Left ventricle myocardium inferior (tissue), 1 donor: Measurements from ENCODE around the gene KCNT1. TPM values are rescaled to one million over a fixed set of nuclear protein-coding genes. Genes with fewer than 3 reads are reported as not detected.
A peak's percentile ranks its signal among the peaks of the same experiment; 100 is the strongest.

Source experiments
- DNase-seq: peaks from one replicate; pipeline ENCODE4 v3.0.0-alpha.2; 2020
- H3K27ac ChIP-seq: fragments of 200-600 bp; replicated peaks from 2 replicates; pipeline ENCODE4 v1.8.0; 2021
- H3K27me3 ChIP-seq: fragments of 200-600 bp; 2 replicates; pipeline ENCODE4 v1.8.0; 2021; ENCODE audit warnings: low read depth
- H3K36me3 ChIP-seq: fragments of 200-600 bp; 2 replicates; pipeline ENCODE4 v1.8.0; 2021
- H3K4me1 ChIP-seq: fragments of 200-600 bp; 2 replicates; pipeline ENCODE4 v1.8.0; 2021
- H3K4me3 ChIP-seq: fragments of 200-600 bp; 2 replicates; pipeline ENCODE4 v1.8.0; 2021; ENCODE audit warnings: mild to moderate bottlenecking, moderate library complexity
- H3K9me3 ChIP-seq: fragments of 200-600 bp; replicated peaks from 2 replicates; pipeline ENCODE4 v1.8.0; 2021
- intact Hi-C: fragments of 100-400 bp; cut with micrococcal nuclease; formaldehyde crosslinking; loops from one replicate; pipeline ENCODE4 v1.11.0; 2022
- total RNA-seq: library from RNA; stranded (reverse); fragmentation: NEBNext Ultra II Directional; extraction: Animal tissue kit (Norgen Biotek cat#: 25700); gene quantifications from one replicate; pipeline ENCODE4 v1.2.1, GENCODE V29; 2021
- TF ChIP-seq, protein P1 (sequence below): fragments of 200-600 bp; IDR thresholded peaks from 2 replicates; pipeline ENCODE4 v1.8.0; 2021; ENCODE audit warnings: antibody characterized with exemption, mild to moderate bottlenecking, borderline replicate concordance
- donor health status: DM: no; HTN: yes; CAD: no; lungs with severe emphysema.

The KCNT1 gene
- total RNA-seq, 1 donor from 2014 or later: 3.3 TPM

DNA sequence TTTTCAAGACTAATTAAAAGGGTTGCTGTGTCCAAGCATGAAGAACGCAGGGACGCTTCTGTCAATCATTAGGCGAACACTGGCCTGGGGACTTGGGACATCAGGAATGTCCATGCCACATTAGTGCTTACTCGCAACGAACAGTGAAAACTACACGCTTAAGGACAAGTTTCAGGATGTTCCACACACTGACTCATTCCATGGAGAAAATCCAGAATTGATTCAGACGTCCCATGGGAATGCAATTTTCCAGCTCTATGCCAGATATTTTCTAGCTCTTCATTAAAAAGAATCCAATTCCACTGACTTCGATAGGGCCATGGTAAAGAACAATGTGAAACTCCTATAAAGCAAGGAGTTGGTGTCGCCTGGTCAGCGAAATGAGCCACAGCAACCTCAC lies 107.2 kb downstream of the KCNT1 start:
- Histone ChIP-seq H3K27ac (no peak overlapping the region), H3K4me1 (peaks cover 4% of the 10 kb centered on the region), H3K36me3 (peaks cover 50% of the 10 kb centered on the region), H3K9me3 (no peaks in the 10 kb centered on the region), H3K27me3 (no peaks in the 10 kb centered on the region), H3K4me3 (no peak overlapping the region)
- DNase-seq: no peak
- intact Hi-C loops: no loop called here
- TF ChIP-seq, protein P1, sequence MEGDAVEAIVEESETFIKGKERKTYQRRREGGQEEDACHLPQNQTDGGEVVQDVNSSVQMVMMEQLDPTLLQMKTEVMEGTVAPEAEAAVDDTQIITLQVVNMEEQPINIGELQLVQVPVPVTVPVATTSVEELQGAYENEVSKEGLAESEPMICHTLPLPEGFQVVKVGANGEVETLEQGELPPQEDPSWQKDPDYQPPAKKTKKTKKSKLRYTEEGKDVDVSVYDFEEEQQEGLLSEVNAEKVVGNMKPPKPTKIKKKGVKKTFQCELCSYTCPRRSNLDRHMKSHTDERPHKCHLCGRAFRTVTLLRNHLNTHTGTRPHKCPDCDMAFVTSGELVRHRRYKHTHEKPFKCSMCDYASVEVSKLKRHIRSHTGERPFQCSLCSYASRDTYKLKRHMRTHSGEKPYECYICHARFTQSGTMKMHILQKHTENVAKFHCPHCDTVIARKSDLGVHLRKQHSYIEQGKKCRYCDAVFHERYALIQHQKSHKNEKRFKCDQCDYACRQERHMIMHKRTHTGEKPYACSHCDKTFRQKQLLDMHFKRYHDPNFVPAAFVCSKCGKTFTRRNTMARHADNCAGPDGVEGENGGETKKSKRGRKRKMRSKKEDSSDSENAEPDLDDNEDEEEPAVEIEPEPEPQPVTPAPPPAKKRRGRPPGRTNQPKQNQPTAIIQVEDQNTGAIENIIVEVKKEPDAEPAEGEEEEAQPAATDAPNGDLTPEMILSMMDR: no peak

DNA sequence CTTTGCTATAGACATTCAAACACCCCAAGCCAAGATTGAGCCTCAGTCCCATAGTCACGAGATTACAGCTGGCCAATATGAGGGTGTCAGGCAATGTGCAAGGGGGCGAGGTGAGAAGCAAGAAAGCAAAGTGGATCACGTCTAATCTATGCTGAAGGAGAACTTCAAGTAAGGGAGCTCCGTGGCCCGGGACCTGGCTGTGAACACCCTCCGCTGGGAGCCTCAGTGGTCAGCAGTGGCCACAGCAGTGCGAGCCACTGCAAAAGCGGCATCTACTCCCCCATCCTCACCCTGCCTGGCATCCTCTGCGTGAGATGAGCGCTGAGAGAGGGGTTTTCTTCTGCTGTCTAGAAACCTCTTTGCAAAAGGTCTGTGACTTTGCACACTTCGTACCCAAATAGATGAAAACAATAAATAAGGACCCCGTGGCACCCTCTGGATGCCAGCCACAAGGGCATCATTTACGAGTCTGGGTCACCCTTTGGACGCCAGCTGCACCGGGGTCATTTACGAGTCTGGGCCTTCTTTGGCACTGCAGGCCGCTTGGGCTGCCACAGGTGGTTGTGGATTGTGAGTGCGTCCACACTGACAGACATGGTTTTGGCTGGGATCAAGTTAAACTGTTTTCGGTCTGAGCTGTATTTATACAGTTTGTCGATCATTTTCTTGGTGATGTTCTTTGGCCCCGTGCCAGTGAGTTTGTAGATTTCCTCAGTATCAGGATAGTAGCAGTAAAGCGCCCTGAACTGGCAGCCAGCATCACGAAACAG lies 109.0 kb downstream of the KCNT1 start:
- Histone ChIP-seq H3K36me3 (peaks cover 68% of the 10 kb centered on the region), H3K27me3 (no peaks in the 10 kb centered on the region), H3K4me1 (peaks cover 4% of the 10 kb centered on the region), H3K4me3 (no peak overlapping the region), H3K27ac (peak overlapping the region; percentile 31), H3K9me3 (no peaks in the 10 kb centered on the region)
- no peak for DNase-seq
- TF ChIP-seq, protein P1: no peak
- intact Hi-C loops: no loop called here

DNA sequence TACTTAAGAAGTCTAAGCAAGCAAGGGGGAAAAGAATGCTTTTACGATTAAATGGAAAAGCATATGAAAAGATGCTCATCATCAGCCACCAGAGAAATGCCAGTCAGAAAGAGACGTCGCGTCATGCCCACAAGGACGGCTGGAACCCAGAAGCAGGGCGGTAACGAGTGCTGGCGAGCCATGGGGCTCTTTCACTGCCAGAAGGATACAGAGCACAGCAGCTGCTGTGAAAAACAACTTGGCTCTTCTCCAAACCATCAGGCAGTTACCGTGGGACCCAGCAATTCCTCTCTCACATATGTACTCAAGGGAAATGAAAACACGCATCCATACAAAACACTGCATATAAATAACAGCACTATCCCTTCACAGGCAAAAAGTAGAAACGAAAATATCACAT lies 109.8 kb downstream of the KCNT1 start:
- peaks cover 4% of the 10 kb centered on the region for H3K4me1 ChIP-seq
- H3K27me3 ChIP-seq: no peaks in the 10 kb centered on the region
- H3K36me3 ChIP-seq: peaks cover 76% of the 10 kb centered on the region
- no peaks in the 10 kb centered on the region for H3K9me3 ChIP-seq
- TF ChIP-seq, protein P1: no peak
- peak overlapping the region; percentile 31 for H3K27ac ChIP-seq
- intact Hi-C loops: no loop called here
- DNase-seq: no peak
- no peak overlapping the region for H3K4me3 ChIP-seq

DNA sequence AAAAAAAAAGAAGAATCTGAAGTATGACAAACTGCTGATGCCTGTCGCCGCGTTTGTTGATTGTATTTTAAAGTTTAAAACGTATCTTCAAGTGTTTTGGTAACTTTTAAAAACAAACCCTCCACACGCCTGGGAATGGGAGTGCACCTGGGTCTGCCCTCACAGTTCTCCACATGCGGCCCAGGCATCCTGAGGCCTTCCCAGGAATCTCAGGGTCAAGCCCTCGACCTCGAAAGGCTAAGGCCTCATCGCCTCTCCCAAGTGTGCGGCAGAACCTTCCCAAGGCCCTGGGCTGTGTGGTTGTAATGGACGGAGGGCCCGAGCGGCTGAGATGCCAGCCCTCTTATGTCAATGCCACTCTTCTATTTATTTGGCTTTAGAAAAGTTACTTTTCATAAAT lies 111.0 kb downstream of the KCNT1 start:
- Histone ChIP-seq H3K4me1 (peaks cover 4% of the 10 kb centered on the region), H3K27me3 (no peaks in the 10 kb centered on the region), H3K4me3 (no peak overlapping the region), H3K36me3 (peaks cover 88% of the 10 kb centered on the region), H3K27ac (no peak overlapping the region), H3K9me3 (no peaks in the 10 kb centered on the region)
- intact Hi-C loops: no loop called here
- TF ChIP-seq, protein P1: no peak
- DNase-seq: no peak

DNA sequence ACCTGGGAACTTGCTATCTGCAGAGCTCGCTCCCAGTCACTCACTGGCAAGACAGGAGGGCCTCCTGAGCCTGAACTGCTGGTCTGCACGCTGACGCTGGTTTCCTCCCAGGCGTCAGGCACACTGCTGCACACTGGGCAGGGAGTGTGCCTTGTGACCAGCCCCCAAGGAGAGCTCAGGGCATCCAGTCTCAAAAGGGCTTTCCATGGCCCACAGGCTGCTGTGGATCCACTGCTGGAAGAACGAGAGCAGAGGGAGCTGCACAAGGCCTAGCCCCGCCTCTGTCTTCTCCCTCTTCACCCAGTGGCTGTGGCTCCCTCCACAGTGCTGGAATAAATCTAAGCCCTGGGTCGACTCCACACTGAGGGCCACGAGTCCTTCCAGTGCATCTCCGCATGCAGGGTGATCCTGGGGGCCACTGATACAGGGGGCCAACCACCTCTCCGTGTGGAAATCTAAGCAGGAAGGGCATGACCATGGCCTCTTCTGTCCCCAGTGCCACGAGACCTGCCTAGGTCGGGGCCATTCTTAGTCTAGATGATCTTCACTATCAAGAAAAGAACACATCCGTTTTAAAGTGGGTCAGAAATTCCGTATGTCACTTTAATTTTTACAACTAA lies 111.8 kb downstream of the KCNT1 start:
- Histone ChIP-seq H3K27me3 (no peaks in the 10 kb centered on the region), H3K4me1 (peaks cover 3% of the 10 kb centered on the region), H3K9me3 (no peaks in the 10 kb centered on the region), H3K36me3 (peaks cover 96% of the 10 kb centered on the region), H3K4me3 (no peak overlapping the region), H3K27ac (no peak overlapping the region)
- DNase-seq: no peak
- intact Hi-C loops: no loop called here
- TF ChIP-seq, protein P1: no peak
